Natural killer cell (primary cell): ENCODE measurements around the gene AKAP1. TPM values are rescaled to one million over a fixed set of nuclear protein-coding genes. Genes with fewer than 3 reads are reported as not detected.

Experiments
- ATAC-seq, 3 donors: fragments of 150-1000 bp in 2 of 3; fragments of 200-7000 bp in 1 of 3; cut with Tn5 transposase; 1 replicate in 1 of 3; 2 replicates in 2 of 3; pipeline ENCODE4 v1.10.0; 2021; ENCODE audit warnings: mild to moderate bottlenecking in 2 of 3, moderate library complexity in 2 of 3
- DNase-seq, 2 donors: peaks; one replicate each; pipeline versions ENCODE4 v3.0.0 to v3.0.0-alpha.2; 2013 to 2021; ENCODE audit warnings: mixed read lengths in 1 of 2
- H3K27ac ChIP-seq: one replicate; pipeline ENCODE4 v1.5.1; 2013; ENCODE audit warnings: mild to moderate bottlenecking, low read length
- H3K27me3 ChIP-seq: one replicate; pipeline ENCODE4 v1.6.1; 2013; ENCODE audit warnings: low read length; ENCODE audit not compliant: control insufficient read depth, insufficient read depth
- H3K36me3 ChIP-seq: one replicate; pipeline ENCODE4 v1.6.1; 2013; ENCODE audit warnings: low read length; ENCODE audit not compliant: control insufficient read depth, insufficient read depth
- H3K4me1 ChIP-seq: one replicate; pipeline ENCODE4 v1.6.1; 2013; ENCODE audit warnings: low read length; ENCODE audit not compliant: control insufficient read depth, insufficient read depth
- H3K4me3 ChIP-seq: one replicate; pipeline ENCODE4 v1.5.1; 2013; ENCODE audit warnings: low read length
- H3K9me3 ChIP-seq: one replicate; pipeline ENCODE4 v1.6.1; 2013; ENCODE audit warnings: low read length; ENCODE audit not compliant: control insufficient read depth, insufficient read depth
- H3K27ac Mint-ChIP-seq, 2 donors: one replicate each; pipeline ENCODE4 v1.8.0; 2022; ENCODE audit warnings: mild to moderate bottlenecking in 2 of 2, mixed read lengths in 2 of 2, moderate library complexity in 1 of 2
- H3K27me3 Mint-ChIP-seq, 2 donors: one replicate each; pipeline ENCODE4 v1.8.0; 2022; ENCODE audit warnings: low read depth in 2 of 2, mixed read lengths in 2 of 2
- H3K36me3 Mint-ChIP-seq: one replicate; pipeline ENCODE4 v1.8.0; 2022; ENCODE audit warnings: mixed read lengths
- H3K4me1 Mint-ChIP-seq, 2 donors: one replicate each; pipeline ENCODE4 v1.8.0; 2022; ENCODE audit warnings: mixed read lengths in 2 of 2
- H3K4me3 Mint-ChIP-seq: one replicate; pipeline ENCODE4 v1.8.0; 2022; ENCODE audit warnings: mild to moderate bottlenecking, moderate library complexity, mixed read lengths
- H3K9me3 Mint-ChIP-seq, 2 donors: one replicate each; pipeline ENCODE4 v1.8.0; 2022; ENCODE audit warnings: mixed read lengths in 2 of 2
- WGBS: methylation state at CpG from one replicate; pipeline ENCODE4 v1.1.7; 2013; ENCODE audit warnings: missing lambda C conversion rate; ENCODE audit not compliant: insufficient coverage; 5-methylcytosine and 5-hydroxymethylcytosine counted together
- intact Hi-C: fragments of 100-400 bp; cut with micrococcal nuclease; formaldehyde crosslinking; loops from one replicate; pipeline ENCODE4 v1.14.2; 2022
- total RNA-seq, 4 donors: library from RNA; stranded (reverse); fragments of 120-200 nt in 1 of 4; gene quantifications; one replicate each; pipeline versions ENCODE4 v1.2.3 to v1.2.4, GENCODE V29; 2013 to 2022
- TF ChIP-seq, protein P1 (sequence below): fragments of 200-600 bp; IDR thresholded peaks from one replicate; pipeline ENCODE4 v1.8.0; 2022; ENCODE audit warnings: antibody characterized with exemption

The AKAP1 gene
- total RNA-seq, 3 donors from 2014 or later (not counting 1 experiment from before 2014, with no cell fraction given): 9.8 to 15.8 (median 11.4) TPM

DNA sequence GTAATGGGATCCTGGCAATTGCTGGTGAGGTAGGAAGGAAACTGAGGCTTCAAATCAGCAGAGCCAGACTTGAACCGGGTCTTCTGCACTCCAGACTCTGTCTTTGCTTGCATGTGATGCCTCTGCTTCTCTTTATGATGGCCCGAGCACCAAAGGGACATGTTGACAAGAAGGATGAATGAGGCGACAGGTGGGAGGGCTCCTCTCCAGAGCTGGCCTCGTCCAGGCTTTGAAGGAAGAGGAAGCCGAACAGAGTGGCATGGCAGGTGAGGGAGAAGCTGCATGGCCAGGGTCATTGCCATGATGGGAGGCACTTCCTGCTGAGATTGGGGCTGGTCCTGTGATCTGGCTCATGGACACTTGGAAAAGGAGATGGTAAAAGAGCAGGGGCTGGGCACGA lies 40.8 kb downstream of the AKAP1 start:
- TF ChIP-seq, protein P1, sequence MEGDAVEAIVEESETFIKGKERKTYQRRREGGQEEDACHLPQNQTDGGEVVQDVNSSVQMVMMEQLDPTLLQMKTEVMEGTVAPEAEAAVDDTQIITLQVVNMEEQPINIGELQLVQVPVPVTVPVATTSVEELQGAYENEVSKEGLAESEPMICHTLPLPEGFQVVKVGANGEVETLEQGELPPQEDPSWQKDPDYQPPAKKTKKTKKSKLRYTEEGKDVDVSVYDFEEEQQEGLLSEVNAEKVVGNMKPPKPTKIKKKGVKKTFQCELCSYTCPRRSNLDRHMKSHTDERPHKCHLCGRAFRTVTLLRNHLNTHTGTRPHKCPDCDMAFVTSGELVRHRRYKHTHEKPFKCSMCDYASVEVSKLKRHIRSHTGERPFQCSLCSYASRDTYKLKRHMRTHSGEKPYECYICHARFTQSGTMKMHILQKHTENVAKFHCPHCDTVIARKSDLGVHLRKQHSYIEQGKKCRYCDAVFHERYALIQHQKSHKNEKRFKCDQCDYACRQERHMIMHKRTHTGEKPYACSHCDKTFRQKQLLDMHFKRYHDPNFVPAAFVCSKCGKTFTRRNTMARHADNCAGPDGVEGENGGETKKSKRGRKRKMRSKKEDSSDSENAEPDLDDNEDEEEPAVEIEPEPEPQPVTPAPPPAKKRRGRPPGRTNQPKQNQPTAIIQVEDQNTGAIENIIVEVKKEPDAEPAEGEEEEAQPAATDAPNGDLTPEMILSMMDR: no peak
- Histone ChIP-seq H3K4me3 (no peak overlapping the region), H3K27ac (no peak overlapping the region), H3K9me3 (no peaks in the 10 kb centered on the region), H3K36me3 (no peaks in the 10 kb centered on the region), H3K4me1 (no peaks in the 10 kb centered on the region), H3K27me3 (no peaks in the 10 kb centered on the region)
- DNase-seq (no peak), ATAC-seq (no peak)
- H3K4me1 Mint-ChIP-seq: no peaks in the 10 kb centered on the region
- 94% methylated on average over 6 of the region's 6 CpGs for WGBS
- H3K27ac Mint-ChIP-seq: no peak overlapping the region
- intact Hi-C loops: no loop called here
- no peaks in the 10 kb centered on the region for H3K27me3 Mint-ChIP-seq
- H3K36me3 Mint-ChIP-seq: peaks cover under 1% of the 10 kb centered on the region
- H3K9me3 Mint-ChIP-seq: no peaks in the 10 kb centered on the region
- no peak overlapping the region for H3K4me3 Mint-ChIP-seq

DNA sequence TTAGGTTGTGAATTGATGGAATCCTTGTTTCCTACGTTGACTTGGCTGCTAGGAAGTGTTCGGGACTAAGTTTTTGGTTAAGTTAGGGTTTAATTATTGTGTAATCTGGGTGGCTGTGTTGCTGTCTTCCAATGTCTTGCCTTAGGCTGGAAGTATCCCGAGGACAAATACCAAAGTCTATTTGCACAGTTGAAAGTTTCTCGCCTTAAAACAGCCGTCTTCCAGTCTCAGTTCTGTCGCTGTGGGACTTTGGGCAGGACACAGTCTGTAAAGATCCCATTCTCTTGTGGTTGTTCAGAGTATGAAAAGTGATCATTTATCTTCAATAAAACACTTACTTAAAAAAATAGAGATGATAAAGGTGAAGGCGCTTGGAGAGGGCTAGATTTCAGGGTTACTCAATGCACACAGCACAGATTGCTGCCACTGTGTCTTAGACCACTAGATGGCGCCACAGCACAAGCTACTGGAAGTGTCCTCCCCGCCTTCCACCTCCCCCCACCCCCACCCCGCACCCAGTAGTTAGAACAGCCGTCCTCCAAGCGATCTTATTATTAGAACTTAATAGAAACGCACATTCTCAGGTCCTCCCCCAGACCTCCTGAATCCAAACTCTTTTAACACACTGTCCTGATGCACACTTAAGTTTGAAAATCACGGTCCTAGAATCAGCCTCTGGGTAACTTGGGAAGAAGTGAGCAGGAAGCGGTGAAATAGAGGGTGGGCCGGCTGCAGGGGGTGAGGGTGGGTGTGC lies 45.8 kb downstream of the AKAP1 start:
- Mint-ChIP-seq H3K36me3 (no peaks in the 10 kb centered on the region), H3K9me3 (no peaks in the 10 kb centered on the region), H3K4me1 (no peaks in the 10 kb centered on the region), H3K27me3 (peaks cover 0 to 3% of the 10 kb centered on the region in 2 donors), H3K4me3 (no peak overlapping the region), H3K27ac (no peak overlapping the region)
- Histone ChIP-seq H3K4me3 (no peak overlapping the region), H3K4me1 (no peaks in the 10 kb centered on the region), H3K9me3 (no peaks in the 10 kb centered on the region), H3K27ac (no peak overlapping the region), H3K27me3 (no peaks in the 10 kb centered on the region), H3K36me3 (no peaks in the 10 kb centered on the region)
- intact Hi-C loops: loop anchor here (2.0 to 10.0 kb wide), 5 partner anchors 112 to 982 kb away; no protein-coding TSS in a partner anchor
- ATAC-seq (peak; percentile 84 to 99 (median 96)), DNase-seq (peak; percentile 68 to 92)
- 39% methylated on average over 12 of the region's 16 CpGs for WGBS
- TF ChIP-seq, protein P1: peak; percentile 82

DNA sequence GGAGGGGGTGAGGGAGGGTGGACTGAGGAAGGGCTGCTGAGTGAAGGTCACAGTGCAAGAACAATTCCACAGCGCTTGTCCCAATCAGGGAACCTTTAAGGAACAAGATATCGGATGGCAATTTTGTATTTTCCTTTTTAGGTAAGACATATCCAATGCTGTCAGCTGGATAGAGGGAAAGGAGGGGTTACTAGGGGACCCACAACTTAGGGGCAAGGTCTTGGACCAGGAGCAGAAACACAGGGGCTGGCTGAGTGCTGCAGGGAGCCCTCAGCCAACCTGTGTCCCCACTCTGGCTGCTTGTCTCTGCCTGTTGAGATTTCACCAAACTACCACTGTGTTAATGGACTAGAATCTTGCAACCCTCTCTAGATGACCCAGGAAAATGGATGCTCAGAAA lies 47.6 kb downstream of the AKAP1 start:
- Histone ChIP-seq H3K36me3 (no peaks in the 10 kb centered on the region), H3K4me3 (no peak overlapping the region), H3K27me3 (no peaks in the 10 kb centered on the region), H3K9me3 (no peaks in the 10 kb centered on the region), H3K27ac (no peak overlapping the region), H3K4me1 (no peaks in the 10 kb centered on the region)
- H3K27me3 Mint-ChIP-seq: peaks cover 0 to 3% of the 10 kb centered on the region in 2 donors
- H3K27ac Mint-ChIP-seq: no peak overlapping the region
- no peaks in the 10 kb centered on the region for H3K36me3 Mint-ChIP-seq
- TF ChIP-seq, protein P1: no peak
- DNase-seq (no peak), ATAC-seq (no peak)
- no peak overlapping the region for H3K4me3 Mint-ChIP-seq
- H3K9me3 Mint-ChIP-seq: no peaks in the 10 kb centered on the region
- intact Hi-C loops: loop anchor here (10.0 kb wide), 1 partner anchor 652 kb away; no protein-coding TSS in a partner anchor
- WGBS: 95% methylated on average over 2 of the region's 2 CpGs
- H3K4me1 Mint-ChIP-seq: peaks cover 0 to 5% of the 10 kb centered on the region in 2 donors
